Measurements from ENCODE around the gene SFI1. TPM values are rescaled to one million over a fixed set of nuclear protein-coding genes. Genes with fewer than 3 reads are reported as not detected.

SFI1 gene
- total RNA-seq, 6 donors from 2014 or later: 21.0 to 166 (median 51.7) TPM

DNA sequence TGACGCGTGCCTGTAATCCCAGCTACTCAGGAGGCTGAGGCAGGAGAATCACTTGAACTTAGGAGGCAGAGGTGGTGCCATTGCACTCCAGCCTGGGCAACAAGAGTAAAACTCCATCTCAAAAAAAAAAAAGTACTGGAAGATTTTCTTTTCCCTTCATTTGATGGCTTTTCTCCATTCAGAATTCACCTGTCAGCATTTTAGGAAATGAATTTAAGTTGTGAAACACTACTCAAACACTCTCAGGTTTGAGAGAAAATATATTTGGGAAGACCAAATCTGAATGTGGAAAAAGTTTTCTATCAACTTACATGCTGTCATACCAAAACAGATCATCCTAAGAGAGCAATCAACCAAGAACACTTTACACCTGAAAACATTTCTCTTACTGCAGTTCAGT is 9.4 kb upstream of the SFI1 start:
- Histone ChIP-seq H3K4me1 (peaks cover 19 to 33% (median 23%) of the 10 kb centered on the region in 4 donors), H3K9me3 (no peaks in the 10 kb centered on the region), H3K4me3 (no peak overlapping the region), H3K27me3 (no peaks in the 10 kb centered on the region), H3K36me3 (peaks cover 4 to 51% (median 14%) of the 10 kb centered on the region in 4 donors), H3K27ac (no peak overlapping the region)
- ATAC-seq (ENCODE audit: low FRiP score in 2 of 2) (no peak), DNase-seq (no peak)
- no peak for TF ChIP-seq POLR2A (IDR thresholded peaks at IDR 0.05)
- TF ChIP-seq EP300 (IDR thresholded peaks at IDR 0.05): no peak
- TF ChIP-seq, protein P1, sequence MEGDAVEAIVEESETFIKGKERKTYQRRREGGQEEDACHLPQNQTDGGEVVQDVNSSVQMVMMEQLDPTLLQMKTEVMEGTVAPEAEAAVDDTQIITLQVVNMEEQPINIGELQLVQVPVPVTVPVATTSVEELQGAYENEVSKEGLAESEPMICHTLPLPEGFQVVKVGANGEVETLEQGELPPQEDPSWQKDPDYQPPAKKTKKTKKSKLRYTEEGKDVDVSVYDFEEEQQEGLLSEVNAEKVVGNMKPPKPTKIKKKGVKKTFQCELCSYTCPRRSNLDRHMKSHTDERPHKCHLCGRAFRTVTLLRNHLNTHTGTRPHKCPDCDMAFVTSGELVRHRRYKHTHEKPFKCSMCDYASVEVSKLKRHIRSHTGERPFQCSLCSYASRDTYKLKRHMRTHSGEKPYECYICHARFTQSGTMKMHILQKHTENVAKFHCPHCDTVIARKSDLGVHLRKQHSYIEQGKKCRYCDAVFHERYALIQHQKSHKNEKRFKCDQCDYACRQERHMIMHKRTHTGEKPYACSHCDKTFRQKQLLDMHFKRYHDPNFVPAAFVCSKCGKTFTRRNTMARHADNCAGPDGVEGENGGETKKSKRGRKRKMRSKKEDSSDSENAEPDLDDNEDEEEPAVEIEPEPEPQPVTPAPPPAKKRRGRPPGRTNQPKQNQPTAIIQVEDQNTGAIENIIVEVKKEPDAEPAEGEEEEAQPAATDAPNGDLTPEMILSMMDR (IDR thresholded peaks at IDR 0.05): no peak
- no peak for TF ChIP-seq POLR2AphosphoS5 (IDR thresholded peaks at IDR 0.05)
- WGBS, 2 donors: 90 to 96% methylated on average over 2 of the region's 2 CpGs

DNA sequence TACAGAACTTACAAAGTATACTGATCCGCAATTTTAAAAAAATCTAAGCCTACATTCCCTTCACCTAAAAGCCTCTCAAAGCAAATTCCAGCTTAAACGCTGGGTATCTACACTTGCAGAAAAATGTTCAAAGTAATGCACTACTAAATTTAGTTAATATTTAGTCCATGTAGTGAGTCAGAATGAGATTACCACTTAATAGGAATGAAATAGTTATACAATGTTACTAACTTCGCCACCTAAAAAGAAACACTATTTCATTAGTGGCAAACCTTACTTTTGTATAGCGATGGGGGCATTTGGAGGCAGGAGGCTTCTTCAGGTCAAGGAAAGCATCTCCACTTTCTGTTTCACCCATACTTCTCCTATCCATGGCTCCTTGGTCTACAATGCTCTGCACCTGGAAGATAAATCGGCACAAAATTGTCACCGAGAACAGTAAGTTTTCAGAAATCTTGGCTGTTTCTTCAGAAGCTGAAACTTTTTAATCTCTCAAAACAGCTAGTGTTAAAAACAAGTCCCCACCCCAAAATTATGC is 7.9 kb upstream of the SFI1 start:
- DNase-seq (no peak), ATAC-seq (ENCODE audit: low FRiP score in 2 of 2) (no peak)
- Histone ChIP-seq H3K27me3 (no peaks in the 10 kb centered on the region), H3K4me3 (peak overlapping the region in 3 of 4 donors; percentile 92 to 96 (median 93)), H3K9me3 (no peaks in the 10 kb centered on the region), H3K36me3 (peaks cover 4 to 39% (median 14%) of the 10 kb centered on the region in 4 donors), H3K4me1 (peaks cover 19 to 34% (median 23%) of the 10 kb centered on the region in 4 donors), H3K27ac (peak overlapping the region; percentile 92 to 99 (median 96))
- 71 to 72% methylated on average over 6 of the region's 6 CpGs for WGBS, 2 donors
- no peak for TF ChIP-seq POLR2AphosphoS5 (IDR thresholded peaks at IDR 0.05)
- TF ChIP-seq POLR2A (IDR thresholded peaks at IDR 0.05): no peak
- TF ChIP-seq, protein P1 (IDR thresholded peaks at IDR 0.05): no peak
- no peak for TF ChIP-seq EP300 (IDR thresholded peaks at IDR 0.05)

DNA sequence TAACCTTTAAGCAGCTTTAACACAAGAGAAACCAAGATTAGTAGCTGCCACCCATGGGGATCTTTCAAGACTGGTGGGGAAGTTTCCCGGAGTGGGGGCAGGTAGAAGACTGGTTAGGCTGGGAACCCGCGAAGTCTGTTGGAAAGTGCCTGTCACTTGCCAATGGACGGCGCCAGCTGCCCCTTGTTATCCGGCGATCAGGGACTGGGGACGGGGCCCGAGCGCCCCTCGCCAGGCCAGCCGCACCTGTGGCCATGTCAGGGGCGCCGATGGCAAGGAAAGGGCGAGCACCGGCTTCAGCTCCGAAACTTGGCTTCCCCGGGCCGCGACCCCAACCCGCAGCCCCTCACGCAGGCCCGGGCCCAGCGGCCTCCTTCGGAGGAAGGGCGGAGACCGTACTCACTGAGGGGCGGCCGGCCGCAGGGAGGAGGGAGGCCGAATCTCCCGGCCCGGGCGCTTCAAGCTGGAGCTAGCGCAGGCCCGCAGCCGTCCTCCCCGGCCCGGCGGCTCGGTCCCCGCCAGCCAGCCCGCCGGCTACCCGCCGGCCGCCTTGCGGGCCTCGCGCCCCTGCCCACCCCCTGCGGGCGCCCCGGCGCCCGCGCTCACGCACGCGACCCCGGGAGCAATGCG is 7.2 kb upstream of the SFI1 start:
- TF ChIP-seq POLR2AphosphoS5 (IDR thresholded peaks at IDR 0.05): no peak
- TF ChIP-seq EP300 (IDR thresholded peaks at IDR 0.05): no peak
- TF ChIP-seq, protein P1 (IDR thresholded peaks at IDR 0.05): no peak
- TF ChIP-seq POLR2A (IDR thresholded peaks at IDR 0.05): no peak
- 0% methylated on average over 9 to 12 of the region's 61 CpGs for WGBS, 2 donors
- DNase-seq (peak in 1 of 2 donors; percentile 56), ATAC-seq (ENCODE audit: low FRiP score in 2 of 2) (peak in 1 of 2 donors; percentile 41)
- Histone ChIP-seq H3K27ac (peak overlapping the region; percentile 92 to 99 (median 96)), H3K4me3 (peak overlapping the region; percentile 85 to 96 (median 92)), H3K36me3 (peaks cover 4 to 32% (median 14%) of the 10 kb centered on the region in 4 donors), H3K27me3 (no peaks in the 10 kb centered on the region), H3K9me3 (no peaks in the 10 kb centered on the region), H3K4me1 (peaks cover 19 to 34% (median 23%) of the 10 kb centered on the region in 4 donors)

DNA sequence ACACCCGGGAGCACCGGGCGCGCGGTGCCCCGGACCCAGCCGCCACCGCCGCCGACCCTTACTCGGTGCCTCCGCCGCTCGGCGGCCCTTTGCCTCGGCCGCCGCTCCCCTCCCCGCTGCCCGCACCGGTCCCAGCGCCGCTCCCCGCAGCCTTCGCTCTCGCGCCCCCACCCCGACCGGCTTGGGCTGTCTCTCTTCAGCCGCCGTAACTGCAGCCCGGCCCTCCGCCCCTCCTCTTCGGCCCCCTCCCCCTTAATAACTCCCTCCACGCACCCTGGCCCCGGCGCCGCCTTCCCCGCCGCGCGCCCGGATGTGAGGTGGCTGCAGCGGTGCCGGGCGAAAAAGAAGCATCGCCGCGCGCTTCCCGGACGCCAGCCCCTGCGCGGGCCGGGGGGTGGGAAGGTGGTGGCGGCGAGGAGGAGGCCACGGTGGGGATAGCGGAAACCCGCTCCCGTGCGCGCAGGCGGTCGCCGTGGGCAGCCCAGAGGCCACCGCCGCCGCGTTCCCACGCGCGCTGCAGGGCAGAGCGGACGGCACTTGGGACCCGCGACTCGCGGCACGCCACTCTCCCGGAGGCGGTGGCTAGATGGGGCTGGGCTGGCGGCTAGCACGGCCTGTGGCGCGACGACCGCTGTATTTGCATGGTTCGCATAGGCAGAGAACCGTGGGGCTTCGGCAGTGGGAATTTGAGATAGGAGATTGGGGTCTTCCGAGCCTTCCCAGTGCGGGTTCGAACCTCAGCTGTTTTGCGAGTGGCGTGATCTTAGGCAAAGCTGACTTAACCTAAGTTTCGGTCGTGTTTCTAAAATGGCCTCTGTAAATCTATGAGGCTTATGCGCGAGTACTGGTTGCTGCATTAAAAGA is 6.5 kb upstream of the SFI1 start, which contains the start of gene EIF4ENIF1:
Gene EIF4ENIF1, minus strand, starts transcription at position 211 of the 864 bp plus-strand sequence. CDS start 1,124 bp downstream, outside the sequence.
- DNase-seq (peak; percentile 87 to 96), ATAC-seq (ENCODE audit: low FRiP score in 2 of 2) (peak; percentile 96 to 97)
- TF ChIP-seq EP300 (IDR thresholded peaks at IDR 0.05) (no peak), POLR2AphosphoS5 (IDR thresholded peaks at IDR 0.05) (peak; percentile 67 to 87), POLR2A (IDR thresholded peaks at IDR 0.05) (peak in 3 of 4 donors; percentile 45 to 76 (median 75))
- TF ChIP-seq, protein P1 (IDR thresholded peaks at IDR 0.05): peak in 3 of 6 experiments; percentile 11 to 35 (median 27)
- H3K27ac ChIP-seq: peak within 1 kb of the TSS; percentile 92 to 99 (median 96)
- no peaks in the 10 kb centered on the region for H3K9me3 ChIP-seq
- H3K27me3 ChIP-seq: no peaks in the 10 kb centered on the region
- H3K4me1 ChIP-seq: peaks cover 19 to 34% (median 23%) of the 10 kb centered on the region in 4 donors
- H3K36me3 ChIP-seq: peaks cover 0 to 25% (median 11%) of the 10 kb centered on the region in 4 donors
- 0 to 1% methylated on average over 15 to 27 of the region's 100 CpGs for WGBS, 2 donors
- H3K4me3 ChIP-seq: peak within 1 kb of the TSS; percentile 85 to 96 (median 92)
